Neural progenitor cell (in vitro differentiated cells): ENCODE measurements around the gene PLA2G4C. TPM values are rescaled to one million over a fixed set of nuclear protein-coding genes. Genes with fewer than 3 reads are reported as not detected.

Source experiments
- DNase-seq: peaks from one replicate; pipeline ENCODE4 v3.0.0-alpha.2; 2016; ENCODE audit warnings: low spot score
- H2AFZ ChIP-seq: fragments of 200-600 bp; sonication (generic); replicated peaks from 2 replicates; pipeline ENCODE4 v1.6.1; 2016; ENCODE audit warnings: antibody characterized with exemption
- H3F3A ChIP-seq: fragments of 200-600 bp; sonication (generic); 2 replicates; pipeline ENCODE4 v1.6.1; 2016; ENCODE audit warnings: antibody characterized with exemption, low read depth
- H3K27ac ChIP-seq: fragments of 200-600 bp; sonication (generic); 2 replicates; pipeline ENCODE4 v1.5.1; 2016; ENCODE audit warnings: mild to moderate bottlenecking
- H3K27me3 ChIP-seq: fragments of 200-600 bp; sonication (generic); 2 replicates; pipeline ENCODE4 v1.6.1; 2016; ENCODE audit warnings: mild to moderate bottlenecking, moderate library complexity
- H3K36me3 ChIP-seq: fragments of 200-600 bp; sonication (generic); 2 replicates; pipeline ENCODE4 v1.5.1; 2016
- H3K4me1 ChIP-seq: fragments of 200-600 bp; sonication (generic); 2 replicates; pipeline ENCODE4 v1.6.1; 2016; ENCODE audit warnings: mixed run types
- H3K4me2 ChIP-seq: fragments of 200-600 bp; sonication (generic); 2 replicates; pipeline ENCODE4 v1.6.1; 2016
- H3K4me3 ChIP-seq: fragments of 200-600 bp; sonication (generic); 2 replicates; pipeline ENCODE4 v1.5.1; 2016
- H3K79me2 ChIP-seq: fragments of 200-600 bp; sonication (generic); 2 replicates; pipeline ENCODE4 v1.6.1; 2016; ENCODE audit warnings: low read depth
- H3K9ac ChIP-seq: fragments of 200-600 bp; sonication (generic); 2 replicates; pipeline ENCODE4 v1.6.1; 2016
- H3K9me3 ChIP-seq: fragments of 200-600 bp; sonication (generic); 2 replicates; pipeline ENCODE4 v1.5.1; 2016; ENCODE audit warnings: low read depth
- H4K20me1 ChIP-seq: fragments of 200-600 bp; sonication (generic); 2 replicates; pipeline ENCODE4 v1.6.1; 2016; ENCODE audit warnings: low read depth
- H3K27ac Mint-ChIP-seq: 3 replicates; pipeline ENCODE4 v1.8.0; 2021; ENCODE audit warnings: mixed read lengths
- H3K27me3 Mint-ChIP-seq: 2 replicates; pipeline ENCODE4 v1.8.0; 2022; ENCODE audit warnings: low read depth, mild to moderate bottlenecking, inconsistent platforms, moderate library complexity, mixed read lengths; ENCODE audit not compliant: insufficient read depth
- H3K36me3 Mint-ChIP-seq: 3 replicates; pipeline ENCODE4 v1.8.0; 2021; ENCODE audit warnings: mixed read lengths
- H3K4me1 Mint-ChIP-seq: 3 replicates; pipeline ENCODE4 v1.8.0; 2021; ENCODE audit warnings: mixed read lengths
- H3K4me3 Mint-ChIP-seq: 3 replicates; pipeline ENCODE4 v1.8.0; 2021; ENCODE audit warnings: mild to moderate bottlenecking, moderate library complexity, mixed read lengths
- H3K9me3 Mint-ChIP-seq: 3 replicates; pipeline ENCODE4 v1.8.0; 2020; ENCODE audit warnings: mixed read lengths
- CTCF ChIP-seq: fragments of 200-600 bp; sonication (generic); IDR thresholded peaks from 2 replicates; pipeline ENCODE4 v1.5.1; 2017; ENCODE audit warnings: antibody characterized with exemption, mild to moderate bottlenecking
- EZH2 ChIP-seq: fragments of 200-600 bp; sonication (generic); IDR thresholded peaks from 2 replicates; pipeline ENCODE4 v1.6.1; 2017; ENCODE audit warnings: antibody characterized with exemption, mild to moderate bottlenecking, moderate library complexity
- EZH2phosphoT487 ChIP-seq: fragments of 200-600 bp; sonication (generic); IDR thresholded peaks from 2 replicates; pipeline ENCODE4 v1.6.1; 2017; ENCODE audit warnings: antibody characterized with exemption
- total RNA-seq: library from RNA; depleted of rRNA; stranded (reverse); fragments of >200 nt; gene quantifications from 2 replicates; pipeline ENCODE4 v1.2.3, GENCODE V29; 2015; ENCODE audit warnings: low replicate concordance

Gene PLA2G4C
- total RNA-seq, 1 donor from 2014 or later = not detected

- Histone ChIP-seq H4K20me1 (no peaks in the 10 kb centered on the region), H3K4me1 (no peaks in the 10 kb centered on the region), H3K9ac (no peak overlapping the region), H3K79me2 (no peaks in the 10 kb centered on the region), H3K4me2 (no peak overlapping the region), H3K27me3 (no peaks in the 10 kb centered on the region), H3K36me3 (no peaks in the 10 kb centered on the region), H2AFZ (no peak overlapping the region), H3K27ac (no peak overlapping the region), H3F3A (no peaks in the 10 kb centered on the region), H3K4me3 (no peak overlapping the region), H3K9me3 (no peaks in the 10 kb centered on the region)
- TF ChIP-seq EZH2phosphoT487 = no peak
- no peak for TF ChIP-seq EZH2
- no peak for TF ChIP-seq CTCF
- Mint-ChIP-seq H3K4me1 (peaks cover 2% of the 10 kb centered on the region), H3K4me3 (no peak overlapping the region), H3K36me3 (no peaks in the 10 kb centered on the region), H3K27ac (no peak overlapping the region), H3K9me3 (peaks cover 9% of the 10 kb centered on the region), H3K27me3 (peaks cover 4% of the 10 kb centered on the region)
- no peak for DNase-seq
These were observed 77.0 kb downstream of the PLA2G4C start for GRCh38 chr19:48033604-48034003.

- Mint-ChIP-seq H3K9me3 (no peaks in the 10 kb centered on the region), H3K36me3 (no peaks in the 10 kb centered on the region), H3K4me1 (peaks cover 2% of the 10 kb centered on the region), H3K27me3 (peaks cover 4% of the 10 kb centered on the region), H3K4me3 (no peak overlapping the region), H3K27ac (no peak overlapping the region)
- H3K79me2 ChIP-seq = no peaks in the 10 kb centered on the region
- no peaks in the 10 kb centered on the region for H4K20me1 ChIP-seq
- H3K4me1 ChIP-seq = no peaks in the 10 kb centered on the region
- H3K27ac ChIP-seq = no peak overlapping the region
- no peak overlapping the region for H3K4me3 ChIP-seq
- no peak overlapping the region for H2AFZ ChIP-seq
- no peaks in the 10 kb centered on the region for H3K9me3 ChIP-seq
- no peak overlapping the region for H3K4me2 ChIP-seq
- TF ChIP-seq CTCF = no peak
- no peak for TF ChIP-seq EZH2phosphoT487
- no peak for TF ChIP-seq EZH2
- H3F3A ChIP-seq = no peaks in the 10 kb centered on the region
- no peaks in the 10 kb centered on the region for H3K36me3 ChIP-seq
- no peaks in the 10 kb centered on the region for H3K27me3 ChIP-seq
- H3K9ac ChIP-seq = no peak overlapping the region
- DNase-seq = no peak
These were observed 80.5 kb downstream of the PLA2G4C start for GRCh38 chr19:48030073-48030472.

GRCh38 chr19:48029431-48029830 lies 81.2 kb downstream of the PLA2G4C start:
- Histone ChIP-seq H3K9me3 (no peaks in the 10 kb centered on the region), H3K79me2 (no peaks in the 10 kb centered on the region), H3K27ac (no peak overlapping the region), H3K4me3 (no peak overlapping the region), H3K36me3 (no peaks in the 10 kb centered on the region), H3K9ac (no peak overlapping the region), H3F3A (no peaks in the 10 kb centered on the region), H2AFZ (no peak overlapping the region), H4K20me1 (no peaks in the 10 kb centered on the region), H3K27me3 (no peaks in the 10 kb centered on the region), H3K4me1 (no peaks in the 10 kb centered on the region), H3K4me2 (no peak overlapping the region)
- no peak overlapping the region for H3K27ac Mint-ChIP-seq
- no peak for TF ChIP-seq CTCF
- no peak for TF ChIP-seq EZH2phosphoT487
- no peak for TF ChIP-seq EZH2
- H3K9me3 Mint-ChIP-seq = no peaks in the 10 kb centered on the region
- no peak for DNase-seq
- no peaks in the 10 kb centered on the region for H3K36me3 Mint-ChIP-seq
- H3K4me3 Mint-ChIP-seq = no peak overlapping the region
- peaks cover 4% of the 10 kb centered on the region for H3K27me3 Mint-ChIP-seq
- H3K4me1 Mint-ChIP-seq = peaks cover 2% of the 10 kb centered on the region
